Midbrain (tissue), 1 donor: Measurements from ENCODE around the gene ANKRD10.

Experiments
- DNase-seq: peaks from one replicate; lab custom pipeline; 2025; lab: John Stamatoyannopoulos, UW

Gene ANKRD10

GRCh38 chr13:110831437-110832204 lies 83.2 kb downstream of the ANKRD10 start:
- DNase-seq, result no peak

- DNase-seq, result no peak
Measured at GRCh38 chr13:110830800-110831371, 84.0 kb downstream of the ANKRD10 start.

GRCh38 chr13:110830331-110830730 lies 84.5 kb downstream of the ANKRD10 start:
- DNase-seq, result no peak

- no peak for DNase-seq
Measured at GRCh38 chr13:110829486-110829885, 85.4 kb downstream of the ANKRD10 start.

GRCh38 chr13:110828705-110829104 lies 86.2 kb downstream of the ANKRD10 start:
- no peak for DNase-seq
